Measurements from ENCODE around the gene MIOS. TPM values are rescaled to one million over a fixed set of nuclear protein-coding genes. Genes with fewer than 3 reads are reported as not detected.

The MIOS gene
- total RNA-seq, 1 experiment from 2014 or later = 18.6 TPM

GRCh38 chr7:7640221-7641128 lies 73.8 kb downstream of the MIOS start, which contains the start of gene UMAD1:
TSS of gene UMAD1 (plus strand) at chr7:7640752. CDS start at chr7:7673372, 32,620 bp downstream.
- no peaks in the 10 kb centered on the region for H3K27me3 ChIP-seq (ENCODE audit: low read length)
- no peaks in the 10 kb centered on the region for H3K36me3 ChIP-seq (ENCODE audit: low read depth, low read length)
- DNase-seq = peak; percentile 99
- H3K27ac ChIP-seq (ENCODE audit: low read length) = peak within 1 kb of the TSS; percentile 50
- H2AFZ ChIP-seq (ENCODE audit: low read length) = peak within 1 kb of the TSS; percentile 86
- no peak for TF ChIP-seq EZH2phosphoT487 (IDR thresholded peaks at IDR 0.05; ENCODE audit: borderline replicate concordance, low read length)
- no peak for TF ChIP-seq CTCF (conservative IDR thresholded peaks at IDR 0.05; ENCODE audit: low read depth, low read length)
- TF ChIP-seq EZH2 (IDR thresholded peaks at IDR 0.05; ENCODE audit: low read length, unreplicated experiment) = no peak
- no peaks in the 10 kb centered on the region for H4K20me1 ChIP-seq (ENCODE audit: low read length)
- ChIA-PET POLR2A (ENCODE audit: unreplicated experiment) (interaction anchor here (0.6 to 1.0 kb wide), 5 partner anchors 56 to 544 kb away, joined by 3 to 6 read pairs (median 4); no protein-coding TSS in a partner anchor), CTCF (interaction anchor here (0.6 kb wide), 1 partner anchor 550 kb away, joined by 3 read pairs; no protein-coding TSS in a partner anchor)
- peak within 1 kb of the TSS; percentile 83 for H3K4me3 ChIP-seq (ENCODE audit: low read length)
- H3F3A ChIP-seq (ENCODE audit: low read length, unreplicated experiment) = no peaks in the 10 kb centered on the region
- H3K79me2 ChIP-seq (ENCODE audit: low read length) = peaks cover 49% of the 10 kb centered on the region
- no TSS peak for BruUV-seq (replicated peaks)
- peak within 1 kb of the TSS; percentile 92 for H3K4me2 ChIP-seq (ENCODE audit: low read length)
- intact Hi-C loops (cut with micrococcal nuclease) = loop anchor here (1.0 to 5.0 kb wide), 7 partner anchors 40 to 357 kb away; partner anchors contain the start of genes GLCCI1 and MIOS
- H3K9me2 ChIP-seq (replicated peaks; ENCODE audit: low read length) = no peaks in the 10 kb centered on the region
- peak within 1 kb of the TSS; percentile 83 for H3K9ac ChIP-seq (ENCODE audit: low read length)
- peaks cover 20% of the 10 kb centered on the region; the same call in 1 of the 2 replicates for H3K4me1 ChIP-seq (ENCODE audit: insufficient read depth, low read length)
- peak; percentile 96 for ATAC-seq
- H3K9me3 ChIP-seq (ENCODE audit: low read length) = no peaks in the 10 kb centered on the region

- Histone ChIP-seq H3K27ac (ENCODE audit: low read length) (peak overlapping the region; percentile 50), H3K9ac (ENCODE audit: low read length) (peak overlapping the region; percentile 77), H3K79me2 (ENCODE audit: low read length) (peaks cover 49% of the 10 kb centered on the region), H3K4me1 (ENCODE audit: insufficient read depth, low read length) (peaks cover 20% of the 10 kb centered on the region; the same call in 1 of the 2 replicates), H3K27me3 (ENCODE audit: low read length) (no peaks in the 10 kb centered on the region), H3K9me2 (replicated peaks; ENCODE audit: low read length) (no peaks in the 10 kb centered on the region), H3K4me3 (ENCODE audit: low read length) (peak overlapping the region; percentile 83), H3F3A (ENCODE audit: low read length, unreplicated experiment) (no peaks in the 10 kb centered on the region), H4K20me1 (ENCODE audit: low read length) (no peaks in the 10 kb centered on the region), H3K36me3 (ENCODE audit: low read depth, low read length) (no peaks in the 10 kb centered on the region), H2AFZ (ENCODE audit: low read length) (peak overlapping the region; percentile 86), H3K4me2 (ENCODE audit: low read length) (peak overlapping the region; percentile 92), H3K9me3 (ENCODE audit: low read length) (no peaks in the 10 kb centered on the region)
- intact Hi-C loops (cut with micrococcal nuclease) = loop anchor here (1.0 to 5.0 kb wide), 7 partner anchors 40 to 356 kb away; partner anchors contain the start of genes GLCCI1 and MIOS
- TSS peak; percentile 74 for BruUV-seq (replicated peaks)
- ChIA-PET POLR2A (ENCODE audit: unreplicated experiment) (interaction anchor here (0.6 to 1.0 kb wide), 3 partner anchors 55 to 430 kb away, joined by 3 to 6 read pairs (median 4); no protein-coding TSS in a partner anchor), CTCF (no interaction called here)
- DNase-seq (peak; percentile 8), ATAC-seq (peak; percentile 17)
- TF ChIP-seq EZH2 (IDR thresholded peaks at IDR 0.05; ENCODE audit: low read length, unreplicated experiment) = no peak
- TF ChIP-seq CTCF (conservative IDR thresholded peaks at IDR 0.05; ENCODE audit: low read depth, low read length) = no peak
- no peak for TF ChIP-seq EZH2phosphoT487 (IDR thresholded peaks at IDR 0.05; ENCODE audit: borderline replicate concordance, low read length)
These were observed 74.5 kb downstream of the MIOS start for GRCh38 chr7:7641129-7641663.
